ENCODE data around the gene SMG6.

Gene SMG6

DNA sequence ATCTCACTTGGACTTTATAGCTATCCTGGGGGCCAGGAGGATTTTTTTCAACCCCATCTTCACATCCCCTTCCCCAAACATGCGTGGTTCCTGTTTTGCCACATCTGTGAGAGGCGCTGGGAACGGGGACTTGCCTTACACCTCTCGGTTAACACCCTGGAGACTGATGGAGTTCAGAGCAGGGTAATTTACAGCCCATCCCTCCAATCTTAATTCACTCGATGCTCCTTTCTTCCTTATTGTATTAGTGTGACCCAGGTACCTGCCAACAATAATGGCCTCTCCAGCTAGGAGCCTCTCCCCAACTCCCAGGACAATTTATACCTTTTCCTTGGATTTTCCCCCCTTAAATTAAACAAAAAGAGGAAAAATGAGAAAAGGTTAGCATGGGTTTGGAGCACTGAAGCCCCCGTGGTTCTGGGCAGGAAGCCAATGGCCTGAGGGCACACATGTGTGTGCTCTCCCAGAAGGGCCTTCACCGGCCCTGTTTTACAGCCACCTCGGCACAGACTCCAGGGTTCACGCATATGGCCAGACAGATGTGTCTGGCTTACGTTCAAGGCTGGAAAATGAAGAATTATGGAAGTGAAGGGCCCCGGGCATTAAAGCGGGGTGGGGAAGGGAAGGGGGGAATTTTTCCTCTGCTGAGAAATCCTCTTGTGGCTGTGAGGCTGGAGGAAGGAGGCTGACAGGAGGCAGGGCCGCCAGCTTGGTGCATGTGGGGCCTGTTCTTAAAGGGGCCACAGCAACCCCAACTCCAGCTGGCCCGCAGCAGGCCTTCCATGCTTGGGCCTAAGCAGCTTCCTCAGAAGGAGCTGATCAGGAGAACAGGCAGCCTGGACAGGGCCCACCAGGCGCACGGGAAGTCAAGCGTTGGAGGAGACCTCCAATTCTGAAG is 227.2 kb downstream of the SMG6 start:
- DNase-seq (ENCODE audit: low read depth in 2 of 2), result no peak

DNA sequence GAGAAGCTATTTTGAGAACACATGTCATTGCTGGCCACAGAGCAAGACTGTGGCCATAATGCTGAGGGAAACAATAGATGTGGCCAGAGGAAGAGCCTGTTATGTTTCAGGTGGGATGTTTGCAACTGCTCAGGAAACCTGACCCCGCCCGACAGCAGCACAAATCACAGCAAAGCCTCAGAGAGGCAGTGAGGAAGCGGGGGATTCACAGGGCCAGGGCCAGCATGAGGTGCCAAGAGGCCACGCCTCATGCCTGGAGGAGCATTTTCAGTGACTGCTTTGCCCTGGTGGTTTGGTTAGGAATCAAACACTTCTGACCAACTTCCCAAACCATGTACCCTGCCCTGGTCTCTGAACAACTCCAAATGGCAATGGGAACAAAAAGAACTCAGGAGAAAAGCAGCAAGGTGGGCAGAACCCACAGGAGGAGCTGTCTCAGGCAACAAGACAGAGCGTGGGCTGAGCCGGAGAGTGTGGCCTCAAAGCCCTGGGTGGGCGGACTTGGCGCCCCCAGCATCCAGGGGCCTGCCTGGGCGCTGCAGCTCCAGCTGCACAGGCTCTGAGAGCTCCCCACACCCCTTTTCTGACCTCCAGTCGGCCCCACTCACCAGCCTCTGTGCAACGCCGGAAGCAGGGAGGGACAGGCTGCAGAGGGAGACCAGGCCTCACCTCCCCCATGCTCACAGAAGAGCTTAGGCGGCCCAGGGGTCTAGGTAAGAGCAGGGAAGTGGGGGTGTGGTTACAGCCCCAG is 228.1 kb downstream of the SMG6 start:
- DNase-seq (ENCODE audit: low read depth in 2 of 2), result no peak

DNA sequence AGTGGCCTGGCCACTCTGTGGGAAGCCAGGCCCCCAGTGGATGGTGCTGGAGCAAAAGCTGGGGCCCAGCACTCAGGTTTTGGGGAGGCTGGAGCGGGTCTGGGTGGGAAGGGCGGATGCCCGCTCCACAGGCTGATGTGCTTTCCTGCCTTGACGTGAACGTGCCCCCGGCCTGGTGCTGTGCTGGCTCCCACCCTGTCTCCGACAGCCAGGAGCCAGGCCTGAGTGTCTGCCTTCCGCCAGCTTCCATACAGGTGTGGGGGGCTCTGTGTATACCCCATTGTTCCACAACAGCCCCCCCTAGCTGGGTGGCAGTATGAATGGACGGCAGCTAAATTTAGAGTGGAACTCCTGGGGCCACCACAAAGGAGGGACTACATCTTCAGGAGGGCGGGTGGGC is 228.7 kb downstream of the SMG6 start:
- no peak for DNase-seq (ENCODE audit: low read depth in 2 of 2)

DNA sequence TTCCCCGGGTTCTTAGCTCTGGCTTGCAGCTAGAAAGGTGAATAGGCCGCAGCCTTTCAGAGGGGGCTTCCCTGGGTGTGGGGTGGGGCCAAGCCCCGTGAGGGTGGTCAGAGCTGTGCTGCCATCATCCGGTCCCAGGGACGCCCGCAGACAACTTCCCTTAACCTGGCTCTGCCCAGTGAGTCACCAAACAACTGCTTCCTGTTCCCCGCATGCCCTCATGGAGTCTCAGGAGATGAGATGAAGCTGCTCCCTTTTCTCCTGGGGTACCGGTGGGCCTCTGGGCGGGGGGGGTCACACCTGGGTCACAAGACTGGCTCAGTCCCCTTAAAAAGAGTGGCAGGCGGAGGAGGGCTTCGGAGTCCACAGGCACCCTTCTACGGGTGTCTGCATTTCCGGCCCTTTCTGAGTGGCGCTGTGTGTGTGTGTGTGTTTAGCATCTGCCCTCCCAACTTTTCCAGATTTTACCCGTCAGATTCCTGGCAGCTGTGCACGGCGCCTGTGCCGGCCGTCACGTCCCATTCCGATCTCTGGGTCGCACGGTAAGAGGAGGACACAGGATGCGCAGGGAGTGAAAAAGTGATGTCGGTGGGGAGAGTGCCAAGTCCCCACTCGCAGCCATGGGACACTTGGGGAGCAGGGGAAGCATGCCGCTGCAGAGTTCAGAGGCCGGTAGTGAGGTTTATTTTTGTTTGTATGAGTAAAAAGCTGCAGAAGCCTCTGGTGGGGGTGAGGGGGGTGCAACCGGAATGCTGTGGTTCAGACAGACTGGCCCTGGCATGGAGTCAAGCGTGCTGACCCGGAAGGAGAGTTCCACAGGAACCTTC is 231.9 kb downstream of the SMG6 start:
- no peak for DNase-seq (ENCODE audit: low read depth in 2 of 2)

DNA sequence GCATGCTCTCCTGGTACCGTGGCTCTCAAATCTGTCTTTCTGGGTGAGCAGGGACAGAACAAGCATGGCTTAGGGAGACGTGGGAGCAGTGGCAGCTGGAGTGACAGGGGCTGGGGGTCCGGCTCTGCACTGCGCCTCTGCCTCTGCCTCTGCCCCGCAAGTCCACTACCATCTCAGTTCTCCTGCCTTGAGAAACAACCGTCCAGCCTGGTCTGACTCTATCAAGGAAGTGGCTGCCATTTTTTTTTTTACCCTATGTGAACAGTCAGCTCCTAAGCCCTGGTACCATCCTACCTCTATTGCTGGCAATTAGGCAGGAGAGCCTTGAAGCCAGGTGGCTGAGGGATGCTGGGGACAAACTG is 232.6 kb downstream of the SMG6 start:
- no peak for DNase-seq (ENCODE audit: low read depth in 2 of 2)

DNA sequence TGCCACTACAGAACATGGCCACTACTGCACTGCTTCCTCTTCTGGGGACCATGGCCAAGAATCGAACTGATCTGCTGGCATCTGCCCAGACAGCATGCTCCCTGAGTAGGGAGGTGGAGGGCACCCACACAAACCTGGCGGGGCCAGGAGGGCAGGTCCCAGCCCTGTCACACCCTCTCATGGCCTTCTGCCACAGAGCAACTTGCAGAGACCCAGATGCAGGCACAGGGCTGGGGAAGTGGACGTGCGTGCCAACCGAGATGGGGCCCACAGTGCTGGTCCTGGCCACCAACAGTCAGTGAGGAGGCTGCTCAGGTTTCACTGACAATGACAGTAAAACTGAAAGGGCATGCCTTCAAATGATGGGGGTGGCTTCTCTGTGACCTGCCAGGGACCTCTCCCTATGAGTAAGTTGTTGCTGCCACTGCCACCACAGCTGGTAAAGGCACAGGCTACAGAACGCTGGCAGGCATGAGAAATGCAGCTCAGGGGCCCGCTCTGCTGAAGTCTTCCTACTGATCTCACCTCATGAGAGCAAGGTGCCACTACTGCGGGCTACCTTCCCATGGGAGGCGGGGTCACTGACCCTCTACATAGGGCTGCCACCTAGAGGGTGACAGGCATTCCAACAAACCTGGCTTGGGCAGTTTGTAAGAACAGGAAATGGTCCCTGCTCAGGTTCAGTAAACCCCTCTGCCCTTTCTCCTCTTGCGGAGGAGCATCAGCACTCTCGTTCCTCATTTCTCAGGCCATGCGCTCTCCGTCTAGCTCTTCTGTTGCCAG is 233.2 kb downstream of the SMG6 start:
- no peak for DNase-seq (ENCODE audit: low read depth in 2 of 2)

DNA sequence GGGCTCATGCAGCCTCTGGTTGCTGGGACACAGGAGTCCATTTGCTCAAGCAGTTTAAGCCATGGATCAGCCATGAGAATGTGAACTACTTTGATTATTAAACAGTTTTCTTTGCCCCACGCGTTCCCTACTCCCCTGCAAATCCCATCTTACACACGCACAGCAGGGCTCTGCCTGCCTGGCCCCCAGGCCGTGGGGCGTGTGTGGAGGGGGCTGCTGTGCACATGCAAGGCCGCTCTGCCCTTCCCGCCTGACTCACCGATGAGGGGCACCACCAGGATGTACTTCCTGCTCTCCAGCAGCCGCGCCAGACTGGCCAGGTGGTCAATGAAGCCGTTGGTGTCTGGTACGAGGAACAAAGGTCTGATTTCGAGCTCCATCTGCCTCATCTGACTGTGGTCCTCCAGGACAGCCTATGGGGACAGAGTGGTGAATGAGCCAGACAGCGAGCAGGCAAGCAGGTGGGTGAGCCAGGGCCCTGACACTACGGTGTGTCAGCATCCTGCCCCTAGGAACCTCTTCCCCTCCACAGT is 235.0 kb downstream of the SMG6 start:
- no peak for DNase-seq (ENCODE audit: low read depth in 2 of 2)

DNA sequence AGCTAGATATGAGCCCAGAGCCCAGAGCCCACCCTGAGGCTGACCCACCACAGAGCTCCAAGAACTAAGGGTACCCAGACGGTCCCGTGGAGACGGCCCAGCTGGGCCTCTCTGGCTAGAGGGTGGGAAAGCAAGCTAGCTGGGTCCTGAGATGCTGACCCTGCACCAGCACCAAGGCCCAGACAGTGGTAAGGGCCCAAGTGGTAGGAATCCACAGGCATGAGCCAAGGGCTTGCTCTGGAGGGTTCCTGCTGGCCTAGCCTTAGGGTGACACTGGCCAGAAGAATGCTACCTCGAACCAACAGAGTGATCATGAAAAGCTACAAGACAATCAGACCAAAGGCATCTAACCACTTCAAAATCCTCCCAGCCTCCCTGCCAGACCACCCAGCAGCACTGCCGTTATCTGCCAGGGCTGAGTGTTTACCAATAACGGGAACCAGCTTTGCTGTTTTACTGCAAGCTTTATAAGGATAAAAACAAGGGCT is 235.5 kb downstream of the SMG6 start:
- DNase-seq (ENCODE audit: low read depth in 2 of 2), result no peak

DNA sequence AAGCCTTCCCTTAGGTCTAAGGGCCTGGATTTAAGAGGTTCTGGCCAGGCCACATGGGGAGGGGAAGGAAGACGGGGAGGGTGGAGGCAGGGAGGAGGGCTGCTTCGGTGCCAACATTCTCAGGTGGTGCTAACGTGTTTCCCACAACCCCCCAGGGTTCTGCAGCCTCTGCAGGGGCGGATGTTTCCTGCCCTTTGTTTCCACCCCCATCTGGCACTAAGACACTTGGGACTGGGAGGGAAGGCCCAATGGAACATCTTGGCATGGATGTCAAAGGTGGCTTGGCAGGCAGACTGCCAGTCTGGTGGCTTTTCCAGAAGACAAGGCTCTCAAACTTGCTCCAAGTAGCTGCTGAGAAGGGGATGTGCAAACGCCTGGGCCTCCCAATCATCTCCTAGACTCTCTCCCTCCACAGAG is 236.0 kb downstream of the SMG6 start:
- DNase-seq (ENCODE audit: low read depth in 2 of 2), result no peak

DNA sequence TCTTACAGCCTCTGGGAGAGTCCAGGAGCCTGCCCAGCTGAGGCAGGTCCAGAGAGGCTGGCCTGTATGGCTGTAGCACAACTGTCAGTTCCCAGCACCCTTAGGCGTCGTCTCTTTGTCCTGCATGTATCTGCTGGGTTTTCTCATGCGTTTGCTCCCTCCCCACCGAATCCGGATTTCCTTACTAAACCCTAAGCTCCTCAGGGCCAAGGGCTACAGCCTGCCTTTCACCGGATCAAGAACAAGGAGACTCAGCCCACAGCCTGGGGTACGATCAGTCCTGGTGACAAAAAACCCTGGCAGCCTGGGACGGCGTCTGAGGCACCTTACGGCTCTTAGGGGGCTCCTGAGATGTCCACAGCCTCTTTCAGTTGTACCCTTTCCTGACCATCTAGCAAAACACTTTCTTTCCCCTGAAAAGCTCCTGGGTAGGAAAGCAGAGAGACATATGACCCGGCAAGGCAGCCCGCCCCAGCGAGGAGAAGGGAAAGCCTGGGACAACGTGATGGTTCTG is 236.5 kb downstream of the SMG6 start:
- DNase-seq (ENCODE audit: low read depth in 2 of 2), result no peak

DNA sequence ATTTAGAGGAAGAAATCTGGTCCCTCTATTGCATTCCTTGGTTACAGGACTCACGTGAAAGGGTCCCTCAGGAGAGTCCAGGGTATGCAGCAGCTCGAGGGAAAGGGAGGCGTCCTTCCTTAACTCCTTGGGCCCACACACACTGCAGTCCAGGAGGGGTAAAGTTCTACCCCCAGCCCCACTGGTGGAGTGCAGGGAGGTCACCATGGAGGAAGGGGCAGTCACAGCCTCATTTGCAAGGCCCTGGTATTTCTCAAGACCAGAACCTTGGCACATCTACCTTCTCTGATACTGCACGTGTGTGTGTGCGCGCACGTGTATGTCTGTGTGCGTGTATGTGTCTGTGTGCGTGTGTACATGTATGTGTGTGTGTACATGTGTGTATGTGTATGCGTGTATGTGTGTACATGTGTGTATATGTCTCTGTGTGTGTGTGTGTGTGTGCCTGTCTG is 237.6 kb downstream of the SMG6 start:
- DNase-seq (ENCODE audit: low read depth in 2 of 2), result no peak

DNA sequence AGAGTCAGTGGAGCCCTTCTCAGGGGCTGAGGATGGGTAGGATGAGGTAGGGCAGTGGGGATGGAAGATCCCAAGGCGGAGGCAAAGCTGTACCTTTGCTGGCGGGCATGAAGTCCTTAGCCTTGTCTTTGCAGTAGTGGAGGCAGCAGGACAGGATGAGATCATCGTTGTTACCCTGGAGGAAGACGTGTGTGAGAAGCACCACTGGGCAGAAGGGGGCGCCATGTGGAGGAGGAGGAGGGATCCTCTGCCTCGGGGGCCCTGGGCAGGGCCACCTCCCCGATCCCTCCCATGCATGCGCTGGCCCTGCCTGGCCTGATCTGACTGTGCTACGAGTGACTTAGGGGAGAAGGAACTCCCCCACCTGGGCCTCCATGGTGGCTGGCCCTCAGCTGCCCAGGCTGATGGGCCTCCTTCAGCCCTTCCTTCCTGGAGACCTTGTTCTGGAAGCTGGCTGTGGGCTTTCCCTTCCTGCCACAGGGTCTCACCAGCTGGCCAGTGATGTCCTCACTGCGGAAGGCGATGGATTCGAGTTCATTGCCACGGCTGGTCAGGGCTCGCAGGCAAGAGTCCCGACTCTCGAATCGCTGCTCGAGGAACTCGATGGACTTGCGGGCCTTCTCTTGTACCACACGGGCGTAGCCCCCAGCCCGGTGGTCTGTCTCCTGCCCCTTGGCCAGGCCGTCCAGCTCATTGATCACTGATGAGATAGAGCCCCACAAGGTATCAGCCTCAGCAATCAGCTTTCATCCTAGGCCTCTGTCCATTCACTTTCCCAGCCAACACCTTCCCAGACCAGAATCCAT is 238.4 kb downstream of the SMG6 start:
- no peak for DNase-seq (ENCODE audit: low read depth in 2 of 2)

DNA sequence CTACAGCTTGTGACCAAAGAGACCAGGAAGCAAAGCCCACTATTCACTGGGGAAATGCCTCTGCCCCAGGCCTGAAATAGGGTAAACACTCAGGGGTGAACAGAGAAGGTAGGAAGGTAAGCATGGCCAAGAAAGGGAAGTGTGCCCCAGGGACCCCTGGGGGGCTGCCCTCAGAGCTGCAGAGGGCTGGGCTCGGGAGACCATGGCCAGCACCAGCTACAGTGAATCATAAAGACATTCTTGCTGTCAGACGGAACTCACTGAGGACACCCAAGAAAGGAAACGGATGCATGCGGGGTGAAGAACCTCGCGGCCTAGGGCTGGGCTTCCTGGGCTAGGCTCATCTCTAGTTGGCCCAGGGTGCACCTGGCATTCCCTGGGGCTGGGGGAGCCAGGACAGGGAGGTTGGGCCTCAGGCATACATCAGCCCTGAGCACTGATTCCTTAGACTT is 239.0 kb downstream of the SMG6 start:
- DNase-seq (ENCODE audit: low read depth in 2 of 2), result no peak

DNA sequence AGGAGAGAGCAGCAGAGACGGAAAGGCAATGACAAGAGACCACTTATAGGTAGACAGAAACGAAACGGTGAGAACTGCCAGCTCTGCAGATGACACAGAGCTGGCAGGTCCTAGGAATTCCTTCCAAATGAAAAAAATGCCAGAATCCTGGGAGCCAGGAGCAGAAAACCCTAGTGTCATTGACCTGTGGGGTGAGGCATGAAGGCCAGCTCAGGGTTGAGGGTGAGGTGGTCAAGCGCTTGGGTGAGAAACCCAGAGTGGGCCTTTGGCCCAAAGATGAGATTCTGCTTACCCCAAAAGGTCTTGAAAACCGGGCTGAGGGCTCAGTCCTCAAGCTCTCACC is 239.5 kb downstream of the SMG6 start:
- no peak for DNase-seq (ENCODE audit: low read depth in 2 of 2)

DNA sequence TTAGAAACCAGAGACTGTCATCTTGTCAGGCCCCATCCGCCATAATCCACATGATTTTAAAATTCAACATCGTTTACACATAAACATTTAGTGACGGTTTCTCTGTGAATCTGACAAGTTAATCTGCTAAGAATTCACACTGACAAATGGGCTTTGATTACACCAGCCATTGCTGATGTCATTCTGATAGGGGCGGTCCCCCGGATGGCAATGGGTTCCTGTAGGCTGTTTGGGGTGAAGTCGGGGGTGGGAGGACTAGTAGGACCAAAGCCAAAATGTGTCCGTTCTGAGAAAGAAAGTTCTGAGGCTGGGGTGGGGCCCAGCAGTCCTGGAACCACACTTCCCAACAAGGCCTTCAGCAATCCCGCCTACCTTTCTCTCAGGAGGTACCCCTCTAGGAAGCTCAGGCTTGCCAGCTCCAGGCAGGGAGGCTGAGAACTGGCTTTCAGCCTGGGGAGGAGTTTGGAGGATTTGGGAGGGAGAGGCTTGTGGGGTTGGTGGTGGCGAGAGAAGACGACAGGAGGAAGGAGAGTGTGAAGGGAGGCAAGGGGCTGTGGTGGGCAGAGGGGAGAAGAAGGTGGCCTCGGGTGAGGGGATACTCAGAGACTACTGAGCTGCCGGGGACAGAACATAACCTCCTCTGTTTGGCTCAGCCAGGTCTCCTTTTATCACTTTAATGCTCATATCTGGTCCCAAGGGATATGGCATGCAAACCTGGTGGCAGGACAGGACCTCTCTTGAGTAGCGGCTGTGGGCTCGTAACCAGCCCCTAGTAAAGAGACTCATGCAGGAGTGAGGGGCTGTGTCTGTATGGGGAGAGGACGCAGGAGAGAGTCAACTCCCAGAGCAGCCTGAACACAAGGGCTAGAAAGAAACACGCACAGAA is 240.1 kb downstream of the SMG6 start:
- no peak for DNase-seq (ENCODE audit: low read depth in 2 of 2)

DNA sequence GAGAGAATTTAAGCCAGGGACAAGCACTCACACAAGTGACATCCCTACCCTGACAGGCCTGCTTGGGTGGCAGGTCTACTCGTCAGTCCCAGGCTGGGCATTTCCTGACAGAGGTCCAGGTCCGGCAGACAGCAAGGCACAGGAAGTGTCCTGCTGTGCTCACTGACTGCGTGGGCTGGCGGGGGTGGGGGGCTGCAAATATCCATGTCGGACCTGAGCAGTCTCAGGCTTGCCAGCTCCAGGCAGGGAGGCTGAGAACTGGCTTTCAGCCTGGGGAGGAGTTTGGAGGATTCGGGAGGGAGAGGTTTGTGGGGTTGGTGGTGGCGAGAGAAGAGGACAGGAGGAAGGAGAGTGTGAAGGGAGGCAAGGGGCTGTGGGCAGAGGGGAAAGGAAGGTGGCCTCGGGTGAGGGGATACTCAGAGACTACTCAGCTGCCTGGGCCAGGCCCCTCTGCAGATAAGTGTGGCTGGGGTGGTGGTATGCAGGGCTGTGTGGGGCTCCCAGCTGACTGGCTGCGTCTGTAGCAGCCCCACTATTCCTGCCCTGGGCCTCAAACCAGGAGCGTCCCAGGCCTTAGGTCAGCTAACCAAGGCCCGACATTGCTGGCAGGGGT is 240.9 kb downstream of the SMG6 start:
- no peak for DNase-seq (ENCODE audit: low read depth in 2 of 2)

DNA sequence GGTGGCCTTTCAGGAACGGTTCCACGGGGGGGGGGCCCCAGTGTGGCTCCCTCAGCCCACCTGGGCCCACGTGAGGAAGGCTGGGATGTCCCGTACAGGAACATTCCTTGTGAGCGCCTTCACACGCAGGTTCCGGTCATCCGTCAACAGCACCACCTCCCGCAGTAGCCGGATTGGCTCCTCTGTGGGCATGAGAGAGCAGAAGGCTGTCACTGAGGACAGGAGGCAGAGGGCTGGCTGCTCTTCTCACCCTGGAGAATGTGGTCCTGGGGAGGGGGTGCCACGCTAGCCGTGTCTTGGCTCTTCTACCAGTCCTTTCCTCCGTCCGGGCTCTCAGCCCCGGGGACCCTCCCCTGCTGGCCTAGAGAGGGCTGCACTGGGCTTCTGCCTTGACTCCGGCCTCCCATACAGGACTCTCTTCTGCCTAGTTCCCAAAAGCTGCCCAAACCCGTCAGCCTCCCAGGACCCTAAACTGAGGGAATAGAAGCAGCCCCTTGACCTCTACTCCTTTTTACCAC is 242.1 kb downstream of the SMG6 start:
- no peak for DNase-seq (ENCODE audit: low read depth in 2 of 2)

All from stimulated activated CD8-positive, alpha-beta memory T cell treated with anti-CD3 and anti-CD28 coated beads, Interleukin-7, amount 100 ng/mL, for 4 hours (primary cell).